HepG2 (cell line): ENCODE measurements around the gene SGIP1. TPM values are rescaled to one million over a fixed set of nuclear protein-coding genes. Genes with fewer than 3 reads are reported as not detected.

Source experiments
- CHD2 ChIP-seq: IDR thresholded peaks from 2 replicates; pipeline ENCODE4 v1.6.1; 2011; ENCODE audit warnings: low read depth, low read length, improper control_type of control experiment
- CREM ChIP-seq, 2 experiments: sonication (generic) in 1 of 2; formaldehyde crosslinking in 1 of 2; IDR thresholded peaks; 2 replicates each; pipeline versions ENCODE4 v1.4.0 to v1.6.1; 2016 to 2020; ENCODE audit warnings: antibody characterized with exemption in 1 of 2, mild to moderate bottlenecking in 1 of 2, missing genetic modification reagents in 1 of 2
- HOXA3 ChIP-seq: sonication (generic); formaldehyde crosslinking; IDR thresholded peaks from 2 replicates; pipeline ENCODE4 v1.5.0; 2020; ENCODE audit warnings: missing genetic modification reagents
- PAX8 ChIP-seq: sonication (generic); formaldehyde crosslinking; IDR thresholded peaks from 2 replicates; pipeline ENCODE4 v1.8.0; 2022; ENCODE audit warnings: mild to moderate bottlenecking, missing genetic modification reagents, borderline replicate concordance
- RBFOX2 ChIP-seq: fragments of 200-400 bp; formaldehyde crosslinking; IDR thresholded peaks from 2 replicates; pipeline ENCODE4 v1.6.1; 2017; ENCODE audit warnings: low read depth, mild to moderate bottlenecking, low read length
- SKI ChIP-seq: fragments of 450-650 bp; IDR thresholded peaks from one replicate; pipeline ENCODE4 v1.6.1; 2018; ENCODE audit warnings: mild to moderate bottlenecking; ENCODE audit not compliant: partially characterized antibody
- SMAD9 ChIP-seq: sonication (generic); formaldehyde crosslinking; IDR thresholded peaks from 2 replicates; pipeline ENCODE4 v1.5.1; 2020; ENCODE audit warnings: mild to moderate bottlenecking, missing genetic modification reagents
- SRF ChIP-seq: IDR thresholded peaks from 2 replicates; pipeline ENCODE4 v1.6.1; 2011; ENCODE audit warnings: mild to moderate bottlenecking, low read depth, low read length, moderate library complexity
- TP53 ChIP-seq: sonication (generic); formaldehyde crosslinking; conservative IDR thresholded peaks from 2 replicates; pipeline ENCODE4 v1.4.0; 2020; ENCODE audit warnings: missing genetic modification reagents
- ZBTB38 ChIP-seq: sonication (generic); formaldehyde crosslinking; IDR thresholded peaks from 2 replicates; pipeline ENCODE4 v1.5.1; 2020; ENCODE audit warnings: mild to moderate bottlenecking, missing genetic modification reagents
- ZMYM2 ChIP-seq: sonication (generic); formaldehyde crosslinking; IDR thresholded peaks from 2 replicates; pipeline ENCODE4 v1.8.0; 2022; ENCODE audit warnings: mild to moderate bottlenecking, missing genetic modification reagents
- ZNF160 ChIP-seq: sonication (generic); formaldehyde crosslinking; IDR thresholded peaks from 2 replicates; pipeline ENCODE4 v1.8.0; 2022; ENCODE audit warnings: mild to moderate bottlenecking, inconsistent platforms, missing genetic modification reagents
- ZNF331 ChIP-seq: sonication (generic); formaldehyde crosslinking; IDR thresholded peaks from 2 replicates; pipeline ENCODE4 v1.4.0; 2020; ENCODE audit warnings: missing genetic modification reagents
- ZNF382 ChIP-seq: sonication (generic); formaldehyde crosslinking; IDR thresholded peaks from 2 replicates; pipeline ENCODE4 v1.5.0; 2020; ENCODE audit warnings: missing genetic modification reagents, mild to moderate bottlenecking, borderline replicate concordance
- ZNF788 ChIP-seq: sonication (generic); formaldehyde crosslinking; IDR thresholded peaks from 2 replicates; pipeline ENCODE4 v1.5.0; 2020; ENCODE audit warnings: mild to moderate bottlenecking, missing genetic modification reagents, borderline replicate concordance
- ZNF850 ChIP-seq: sonication (generic); formaldehyde crosslinking; conservative IDR thresholded peaks from 2 replicates; pipeline ENCODE4 v1.9.0; 2021; ENCODE audit warnings: mild to moderate bottlenecking, missing genetic modification reagents
- ZSCAN12 ChIP-seq: sonication (generic); formaldehyde crosslinking; IDR thresholded peaks from 2 replicates; pipeline ENCODE4 v1.9.0; 2021; ENCODE audit warnings: mild to moderate bottlenecking, missing genetic modification reagents
- ZSCAN9 ChIP-seq: IDR thresholded peaks from 2 replicates; pipeline ENCODE4 v1.6.1; 2016; ENCODE audit warnings: borderline replicate concordance
- polyA plus RNA-seq, 8 experiments: library from polyadenylated mRNA; depleted of rRNA in 3 of 8; stranded (reverse) in 7 of 8; unstranded in 1 of 8; fragments of >200 nt; fragmentation: Illumina TruSeq in 4 of 8; extraction: Trizol in 4 of 8; gene quantifications; 2 replicates each; pipeline versions ENCODE4 v1.2.1 to v1.2.3, GENCODE V29; 2011 to 2016; ENCODE audit warnings: low read depth in 4 of 8, missing spikeins in 1 of 8, mixed read lengths in 1 of 8; ENCODE audit not compliant: insufficient read depth in 1 of 8
- total RNA-seq, 5 experiments: library from RNA; depleted of rRNA; stranded (reverse); fragments of >200 nt; fragmentation: Illumina TruSeq; extraction: Trizol; gene quantifications; 2 replicates each; pipeline ENCODE4 v1.2.3, GENCODE V29; 2016; ENCODE audit warnings: low read depth in 1 of 5
- TF ChIP-seq, protein P1 (sequence below): IDR thresholded peaks from 2 replicates; pipeline ENCODE4 v1.4.0; 2020; ENCODE audit warnings: mild to moderate bottlenecking, missing genetic modification reagents
- TF ChIP-seq, protein P2 (sequence below): sonication (generic); formaldehyde crosslinking; IDR thresholded peaks from 2 replicates; pipeline ENCODE4 v1.9.0; 2021; ENCODE audit warnings: missing genetic modification reagents, borderline replicate concordance
- TF ChIP-seq, protein P3 (sequence below): sonication (generic); formaldehyde crosslinking; conservative IDR thresholded peaks from 2 replicates; pipeline ENCODE4 v1.8.0; 2022; ENCODE audit warnings: mild to moderate bottlenecking, moderate library complexity, missing genetic modification reagents

Gene SGIP1
- total and polyA plus RNA-seq, 2 of the 13 experiments (the other 11 are each of a cell fraction or from before 2014, with no cell fraction given): not detected

DNA sequence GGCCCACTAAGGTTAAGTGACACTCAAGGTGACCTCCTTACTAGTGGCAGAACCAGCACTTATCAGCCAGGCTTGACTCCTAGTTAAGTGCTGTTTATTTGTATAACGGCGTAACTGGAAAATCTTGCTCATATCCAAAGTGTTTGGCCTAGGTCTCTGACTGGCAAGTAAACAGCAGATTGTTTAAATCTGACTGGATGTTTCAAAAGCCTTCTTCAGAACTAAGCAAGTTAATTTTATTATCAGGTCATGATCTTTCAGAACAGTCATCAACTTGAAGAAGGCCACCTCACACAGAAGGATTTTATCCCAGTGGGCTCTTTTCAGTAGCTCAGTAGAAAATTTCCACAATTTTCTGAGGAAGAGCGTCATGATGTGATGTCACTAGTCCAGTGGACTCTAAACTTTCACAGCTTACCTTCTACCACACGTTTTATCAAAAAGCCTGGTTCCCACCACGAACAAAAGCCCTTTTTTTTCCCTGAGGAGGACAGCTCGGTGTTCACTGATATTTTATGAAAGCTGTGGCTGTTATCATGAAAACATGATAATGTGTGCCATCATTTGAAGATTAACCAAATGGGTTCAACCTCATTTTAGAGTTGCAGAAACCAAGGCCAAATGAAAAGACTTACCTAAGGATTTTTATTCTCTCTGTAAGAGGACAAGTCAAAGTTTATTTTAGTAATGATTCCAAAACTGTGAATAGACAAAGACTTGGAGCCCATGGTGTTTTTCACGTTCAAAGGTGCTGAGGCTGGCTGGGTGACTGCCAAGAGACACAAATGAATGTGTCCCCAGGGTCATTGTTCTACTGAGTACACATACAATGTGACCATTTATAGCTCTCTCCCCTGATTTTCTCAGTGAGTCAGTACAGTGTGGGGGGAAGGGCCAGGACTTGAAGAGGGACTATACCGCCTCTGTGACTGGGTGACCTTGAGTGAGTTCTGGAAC, 9.1 kb downstream of the SGIP1 start (continued):
- TF ChIP-seq, protein P1, sequence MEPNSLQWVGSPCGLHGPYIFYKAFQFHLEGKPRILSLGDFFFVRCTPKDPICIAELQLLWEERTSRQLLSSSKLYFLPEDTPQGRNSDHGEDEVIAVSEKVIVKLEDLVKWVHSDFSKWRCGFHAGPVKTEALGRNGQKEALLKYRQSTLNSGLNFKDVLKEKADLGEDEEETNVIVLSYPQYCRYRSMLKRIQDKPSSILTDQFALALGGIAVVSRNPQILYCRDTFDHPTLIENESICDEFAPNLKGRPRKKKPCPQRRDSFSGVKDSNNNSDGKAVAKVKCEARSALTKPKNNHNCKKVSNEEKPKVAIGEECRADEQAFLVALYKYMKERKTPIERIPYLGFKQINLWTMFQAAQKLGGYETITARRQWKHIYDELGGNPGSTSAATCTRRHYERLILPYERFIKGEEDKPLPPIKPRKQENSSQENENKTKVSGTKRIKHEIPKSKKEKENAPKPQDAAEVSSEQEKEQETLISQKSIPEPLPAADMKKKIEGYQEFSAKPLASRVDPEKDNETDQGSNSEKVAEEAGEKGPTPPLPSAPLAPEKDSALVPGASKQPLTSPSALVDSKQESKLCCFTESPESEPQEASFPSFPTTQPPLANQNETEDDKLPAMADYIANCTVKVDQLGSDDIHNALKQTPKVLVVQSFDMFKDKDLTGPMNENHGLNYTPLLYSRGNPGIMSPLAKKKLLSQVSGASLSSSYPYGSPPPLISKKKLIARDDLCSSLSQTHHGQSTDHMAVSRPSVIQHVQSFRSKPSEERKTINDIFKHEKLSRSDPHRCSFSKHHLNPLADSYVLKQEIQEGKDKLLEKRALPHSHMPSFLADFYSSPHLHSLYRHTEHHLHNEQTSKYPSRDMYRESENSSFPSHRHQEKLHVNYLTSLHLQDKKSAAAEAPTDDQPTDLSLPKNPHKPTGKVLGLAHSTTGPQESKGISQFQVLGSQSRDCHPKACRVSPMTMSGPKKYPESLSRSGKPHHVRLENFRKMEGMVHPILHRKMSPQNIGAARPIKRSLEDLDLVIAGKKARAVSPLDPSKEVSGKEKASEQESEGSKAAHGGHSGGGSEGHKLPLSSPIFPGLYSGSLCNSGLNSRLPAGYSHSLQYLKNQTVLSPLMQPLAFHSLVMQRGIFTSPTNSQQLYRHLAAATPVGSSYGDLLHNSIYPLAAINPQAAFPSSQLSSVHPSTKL (CRISPR knock-in tag): peak; percentile 96
- TF ChIP-seq ZSCAN9 (CRISPR knock-in tag) (0 out of 2 replicates have a peak, but pooled peaks have one; percentile 32), ZNF788 (CRISPR knock-in tag) (peak; percentile 48; the same call in 1 of the 2 replicates), HOXA3 (CRISPR knock-in tag) (peak; percentile 52), ZNF331 (CRISPR knock-in tag) (peak; percentile 70; the same call in 1 of the 2 replicates), SKI (peak; percentile 83), ZNF160 (peak; percentile 18), SMAD9 (CRISPR knock-in tag) (no peak), SRF (peak; percentile 94), ZMYM2 (no peak), PAX8 (no peak), RBFOX2 (no peak), CREM (IDR thresholded peaks at IDR 0.05) (peak; percentile 63; the same call in 1 of the 2 replicates), CREM (CRISPR knock-in tag; IDR thresholded peaks at IDR 0.05) (no peak), TP53 (CRISPR knock-in tag) (peak; percentile 70; the same call in 1 of the 2 replicates), ZSCAN12 (no peak), CHD2 (peak; percentile 54; the same call in 1 of the 2 replicates), ZBTB38 (CRISPR knock-in tag) (no peak), ZNF382 (CRISPR knock-in tag) (no peak), ZNF850 (CRISPR knock-in tag) (no peak)
- TF ChIP-seq, protein P2, sequence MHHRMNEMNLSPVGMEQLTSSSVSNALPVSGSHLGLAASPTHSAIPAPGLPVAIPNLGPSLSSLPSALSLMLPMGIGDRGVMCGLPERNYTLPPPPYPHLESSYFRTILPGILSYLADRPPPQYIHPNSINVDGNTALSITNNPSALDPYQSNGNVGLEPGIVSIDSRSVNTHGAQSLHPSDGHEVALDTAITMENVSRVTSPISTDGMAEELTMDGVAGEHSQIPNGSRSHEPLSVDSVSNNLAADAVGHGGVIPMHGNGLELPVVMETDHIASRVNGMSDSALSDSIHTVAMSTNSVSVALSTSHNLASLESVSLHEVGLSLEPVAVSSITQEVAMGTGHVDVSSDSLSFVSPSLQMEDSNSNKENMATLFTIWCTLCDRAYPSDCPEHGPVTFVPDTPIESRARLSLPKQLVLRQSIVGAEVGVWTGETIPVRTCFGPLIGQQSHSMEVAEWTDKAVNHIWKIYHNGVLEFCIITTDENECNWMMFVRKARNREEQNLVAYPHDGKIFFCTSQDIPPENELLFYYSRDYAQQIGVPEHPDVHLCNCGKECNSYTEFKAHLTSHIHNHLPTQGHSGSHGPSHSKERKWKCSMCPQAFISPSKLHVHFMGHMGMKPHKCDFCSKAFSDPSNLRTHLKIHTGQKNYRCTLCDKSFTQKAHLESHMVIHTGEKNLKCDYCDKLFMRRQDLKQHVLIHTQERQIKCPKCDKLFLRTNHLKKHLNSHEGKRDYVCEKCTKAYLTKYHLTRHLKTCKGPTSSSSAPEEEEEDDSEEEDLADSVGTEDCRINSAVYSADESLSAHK: no peak
- TF ChIP-seq, protein P3, sequence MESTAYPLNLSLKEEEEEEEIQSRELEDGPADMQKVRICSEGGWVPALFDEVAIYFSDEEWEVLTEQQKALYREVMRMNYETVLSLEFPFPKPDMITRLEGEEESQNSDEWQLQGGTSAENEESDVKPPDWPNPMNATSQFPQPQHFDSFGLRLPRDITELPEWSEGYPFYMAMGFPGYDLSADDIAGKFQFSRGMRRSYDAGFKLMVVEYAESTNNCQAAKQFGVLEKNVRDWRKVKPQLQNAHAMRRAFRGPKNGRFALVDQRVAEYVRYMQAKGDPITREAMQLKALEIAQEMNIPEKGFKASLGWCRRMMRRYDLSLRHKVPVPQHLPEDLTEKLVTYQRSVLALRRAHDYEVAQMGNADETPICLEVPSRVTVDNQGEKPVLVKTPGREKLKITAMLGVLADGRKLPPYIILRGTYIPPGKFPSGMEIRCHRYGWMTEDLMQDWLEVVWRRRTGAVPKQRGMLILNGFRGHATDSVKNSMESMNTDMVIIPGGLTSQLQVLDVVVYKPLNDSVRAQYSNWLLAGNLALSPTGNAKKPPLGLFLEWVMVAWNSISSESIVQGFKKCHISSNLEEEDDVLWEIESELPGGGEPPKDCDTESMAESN (CRISPR knock-in tag): peak; percentile 36; the same call in 1 of the 2 replicates
